HG03039 (cell line): ENCODE results near the gene FGD3.

Source experiments
- ATAC-seq: cut with Tn5 transposase; IDR thresholded peaks from one replicate; pipeline ENCODE4 v1.9.1; 2021; ENCODE audit warnings: mild to moderate bottlenecking, moderate library complexity; ENCODE audit not compliant: unreplicated experiment

FGD3 gene

DNA sequence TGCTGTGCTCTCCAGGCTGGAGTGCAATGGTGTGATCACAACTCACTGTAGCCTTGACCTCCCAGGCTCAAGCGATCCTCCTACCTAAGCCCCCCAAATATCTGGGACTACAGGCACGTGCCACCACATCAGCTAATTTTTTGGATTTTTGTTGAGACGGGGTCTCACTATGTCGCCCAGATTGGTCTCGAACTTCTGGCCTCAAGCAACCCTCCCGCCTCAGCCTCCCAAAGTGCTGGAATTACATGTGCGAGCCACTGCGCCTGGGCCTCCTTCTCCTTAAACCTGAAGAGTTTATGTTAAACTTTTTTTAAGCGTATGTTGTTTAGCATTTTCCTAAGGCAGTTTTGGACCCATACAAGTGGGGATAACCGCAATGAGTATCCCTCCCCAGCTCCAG is 80.4 kb downstream of the FGD3 start:
- no peak for ATAC-seq

DNA sequence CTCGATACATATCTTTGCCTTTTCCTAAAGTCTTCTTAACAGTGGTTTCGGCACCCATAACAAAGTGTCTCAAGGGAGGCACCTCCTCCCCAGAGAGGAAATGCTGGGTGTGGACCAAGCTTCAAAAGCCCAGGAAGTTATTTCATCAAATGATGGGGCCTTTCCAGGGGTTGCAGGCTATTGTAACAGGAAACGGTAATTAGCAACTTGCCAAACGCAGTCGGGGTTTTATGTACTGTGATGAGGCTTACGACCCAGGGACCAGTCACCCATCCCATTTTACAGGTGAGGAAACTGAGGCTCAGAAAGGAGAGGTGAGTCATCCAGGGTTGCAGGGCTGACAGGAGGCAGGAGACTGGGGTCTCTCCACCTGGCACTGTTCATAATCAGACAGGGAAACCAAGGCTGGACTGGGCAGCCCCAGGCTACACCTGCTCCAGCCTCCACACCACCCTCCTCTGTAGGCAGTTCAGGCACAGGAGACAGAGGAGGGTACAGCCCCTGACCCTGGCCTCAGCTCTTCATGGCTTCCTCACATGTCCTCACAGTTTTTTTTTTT is 81.2 kb downstream of the FGD3 start:
- no peak for ATAC-seq

DNA sequence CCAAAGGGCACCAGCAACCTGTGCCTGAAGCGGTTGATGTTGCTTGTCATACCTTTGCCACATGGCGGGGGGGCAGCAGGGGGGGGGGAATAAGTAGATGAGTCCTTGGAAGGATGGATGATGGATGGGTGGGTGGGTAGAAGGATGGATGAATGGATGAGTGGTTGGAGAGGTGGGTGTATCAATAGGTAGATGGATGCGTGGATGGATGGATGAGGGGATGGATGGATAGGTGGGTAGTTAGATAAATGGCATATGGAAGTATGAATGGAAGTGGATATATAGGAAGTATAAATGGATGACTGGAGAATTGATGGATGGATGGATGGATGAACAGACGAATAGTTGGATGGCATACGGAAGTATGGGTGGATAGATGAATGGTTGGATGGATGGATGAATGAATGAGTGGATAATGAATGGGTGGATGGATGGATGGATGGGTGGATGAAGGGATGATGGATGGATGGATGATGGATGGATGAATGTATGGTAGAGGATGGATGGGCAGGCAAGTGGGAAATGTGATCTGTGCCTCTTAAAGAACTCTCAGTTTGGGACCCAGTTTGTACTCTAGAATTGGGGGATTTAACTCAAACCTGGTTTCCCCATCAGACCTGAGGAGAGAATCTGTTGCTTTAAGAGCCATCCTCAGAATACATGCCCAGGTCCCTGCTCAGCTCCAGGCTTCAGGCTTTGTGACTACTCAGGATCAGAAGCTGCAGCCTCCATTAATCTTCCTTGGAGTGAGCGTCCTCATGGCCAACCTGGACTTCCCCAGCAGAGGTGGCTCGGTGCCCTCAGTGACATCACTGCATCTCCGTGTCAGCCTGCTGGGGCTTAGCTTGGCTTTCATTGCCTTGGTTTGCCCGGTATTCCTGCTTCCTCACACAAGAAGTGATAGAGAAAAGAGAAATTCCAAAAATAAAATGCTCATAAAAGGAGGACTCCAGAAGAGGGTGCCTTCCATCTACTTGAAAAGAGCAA is 83.6 kb downstream of the FGD3 start:
- no peak for ATAC-seq

DNA sequence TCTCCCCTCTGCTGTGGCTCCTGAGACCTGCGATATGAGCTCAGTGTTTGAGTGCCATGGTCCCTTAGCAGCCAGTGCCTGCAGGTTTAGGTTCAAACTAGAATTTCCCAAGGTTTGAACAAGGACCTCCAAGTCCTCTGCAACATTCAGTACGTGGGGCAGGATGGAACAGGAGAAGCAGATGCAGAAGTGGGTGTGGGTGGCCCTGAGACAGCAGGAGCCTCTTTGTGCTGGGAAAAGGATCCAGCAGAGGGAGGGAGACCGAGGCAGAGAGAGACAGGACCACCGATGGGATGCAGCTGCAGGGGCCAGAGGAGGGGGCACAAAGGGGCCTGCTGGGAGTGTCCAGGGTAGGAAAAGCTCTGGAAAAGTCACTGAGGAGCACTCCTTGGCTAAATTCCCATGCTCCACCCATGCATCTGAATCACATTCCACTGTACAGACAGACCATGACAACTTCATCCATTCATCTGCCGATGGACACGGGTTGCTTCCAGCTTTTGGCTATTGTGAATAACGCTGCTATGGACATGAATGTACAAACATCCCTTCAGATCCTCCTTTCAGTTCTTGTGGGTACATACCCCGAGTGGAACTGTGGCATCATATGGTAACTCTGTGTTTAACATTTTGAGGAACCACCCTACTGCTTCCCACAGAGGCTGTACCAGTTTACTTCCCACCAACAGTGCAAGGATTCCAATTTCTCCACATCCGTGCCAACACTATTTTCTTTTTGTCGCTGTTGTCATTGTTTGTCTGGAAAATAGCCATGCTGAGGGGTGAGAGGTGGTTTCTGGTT is 84.5 kb downstream of the FGD3 start:
- ATAC-seq, result no peak

DNA sequence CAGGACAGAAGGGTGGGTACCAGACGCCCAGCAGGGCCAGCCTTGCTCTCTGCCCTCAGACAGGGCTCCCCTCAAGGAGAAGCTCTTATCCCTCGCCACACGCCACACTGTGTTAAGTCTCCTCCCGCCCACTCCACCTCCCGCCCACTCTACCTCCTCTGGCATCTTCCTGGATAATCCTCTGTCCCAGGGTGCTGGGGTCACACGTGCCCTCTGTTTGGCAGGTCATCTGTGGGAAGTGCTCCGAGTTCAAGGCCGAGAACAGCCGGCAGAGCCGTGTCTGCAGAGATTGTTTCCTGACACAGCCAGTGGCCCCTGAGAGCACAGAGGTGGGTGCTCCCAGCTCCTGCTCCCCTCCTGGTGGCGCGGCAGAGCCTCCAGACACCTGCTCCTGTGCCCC is 85.2 kb downstream of the FGD3 start:
- ATAC-seq, result no peak

DNA sequence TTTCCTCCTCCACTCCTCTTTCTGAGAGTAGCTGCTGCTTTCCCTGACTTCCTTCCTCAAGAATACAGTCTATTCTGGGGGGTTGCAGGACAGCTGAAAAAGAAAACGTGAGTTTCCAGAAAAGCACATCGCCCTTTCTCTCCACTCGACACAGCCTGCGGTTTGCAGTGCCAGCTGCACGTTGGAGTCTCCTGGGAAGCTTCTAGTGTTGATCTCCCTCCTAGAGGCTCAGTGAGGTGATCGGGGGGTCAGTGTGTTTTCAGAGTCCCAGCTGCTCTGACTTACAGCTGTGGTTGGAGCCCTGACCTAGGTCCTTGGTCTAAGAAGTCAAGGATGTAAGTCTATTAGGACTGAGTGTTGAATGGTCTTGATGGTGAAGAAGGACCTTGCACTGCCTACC is 86.2 kb downstream of the FGD3 start:
- no peak for ATAC-seq

DNA sequence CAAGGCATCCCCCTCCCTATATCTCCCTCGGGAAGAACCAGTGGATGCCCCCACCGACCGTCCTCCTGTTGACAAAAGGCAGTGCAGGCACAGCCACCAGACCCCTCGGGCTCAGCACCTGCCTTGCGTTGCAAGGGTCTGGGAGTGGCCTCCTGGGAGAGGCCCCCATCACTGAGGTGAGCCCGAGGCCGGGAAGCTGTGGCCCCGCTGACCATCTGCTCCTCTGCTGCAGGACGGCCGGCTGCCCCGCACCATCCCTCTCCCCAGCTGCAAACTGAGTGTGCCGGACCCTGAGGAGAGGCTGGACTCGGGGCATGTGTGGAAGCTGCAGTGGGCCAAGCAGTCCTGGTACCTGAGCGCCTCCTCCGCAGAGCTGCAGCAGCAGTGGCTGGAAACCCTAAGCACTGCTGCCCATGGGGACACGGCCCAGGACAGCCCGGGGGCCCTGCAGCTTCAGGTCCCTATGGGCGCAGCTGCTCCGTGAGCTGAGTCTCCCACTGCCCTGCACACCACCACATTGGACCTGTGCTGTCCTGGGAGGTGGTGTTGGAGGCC is 87.9 kb downstream of the FGD3 start:
- ATAC-seq, result no peak

DNA sequence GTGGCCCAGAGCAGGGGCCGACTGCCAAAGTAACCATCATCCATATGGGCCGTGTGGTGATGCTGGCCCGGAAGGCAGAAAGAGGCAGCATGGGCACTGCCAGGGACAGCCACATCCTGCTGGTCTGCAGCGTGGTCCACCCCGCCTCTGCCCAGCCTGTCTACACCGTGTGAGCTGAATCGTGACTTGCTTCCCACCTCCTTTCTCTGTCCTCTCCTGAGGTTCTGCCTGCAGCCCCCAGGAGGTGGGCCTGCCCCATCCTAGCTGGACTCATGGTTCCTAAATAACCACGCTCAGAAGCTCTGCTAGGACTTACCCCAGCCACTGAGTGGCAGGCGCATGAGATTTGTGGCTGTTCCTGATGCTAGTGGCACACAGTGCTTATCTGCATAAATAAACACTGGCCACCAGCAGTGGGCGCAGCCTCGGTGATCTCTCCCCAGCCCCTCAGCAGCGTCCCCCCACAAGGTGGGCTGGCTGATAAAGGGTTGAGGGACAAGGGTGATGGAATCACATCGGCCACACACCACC is 88.6 kb downstream of the FGD3 start:
- no peak for ATAC-seq

DNA sequence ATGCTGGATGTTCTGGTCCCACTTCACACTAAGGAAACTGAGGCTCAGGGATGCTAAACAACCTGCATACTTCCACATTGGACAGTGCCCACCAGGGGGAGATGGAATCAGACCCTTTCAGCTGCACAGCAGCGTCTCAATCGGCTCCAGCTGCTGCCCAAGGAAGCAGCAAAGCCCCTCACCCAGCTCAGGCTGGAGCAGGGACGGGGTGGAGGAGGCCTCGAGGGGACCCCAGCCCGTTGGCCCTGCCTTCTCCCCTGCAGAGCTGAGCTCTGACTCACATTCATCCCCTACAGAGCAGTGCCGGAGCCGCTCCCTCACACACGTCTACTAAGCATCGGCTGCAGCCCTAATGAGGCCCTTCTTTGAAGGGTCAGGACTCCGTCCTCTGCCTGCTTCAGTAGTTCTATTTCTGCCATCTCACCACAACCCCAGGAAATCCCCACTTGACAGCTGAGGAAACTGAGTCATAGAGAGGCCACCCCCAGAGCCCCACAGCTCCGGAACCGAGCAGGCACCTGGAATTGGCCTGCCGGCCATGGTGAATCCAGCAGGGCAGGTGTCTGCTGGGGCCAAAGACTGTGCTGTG is 89.7 kb downstream of the FGD3 start:
- ATAC-seq, result no peak

DNA sequence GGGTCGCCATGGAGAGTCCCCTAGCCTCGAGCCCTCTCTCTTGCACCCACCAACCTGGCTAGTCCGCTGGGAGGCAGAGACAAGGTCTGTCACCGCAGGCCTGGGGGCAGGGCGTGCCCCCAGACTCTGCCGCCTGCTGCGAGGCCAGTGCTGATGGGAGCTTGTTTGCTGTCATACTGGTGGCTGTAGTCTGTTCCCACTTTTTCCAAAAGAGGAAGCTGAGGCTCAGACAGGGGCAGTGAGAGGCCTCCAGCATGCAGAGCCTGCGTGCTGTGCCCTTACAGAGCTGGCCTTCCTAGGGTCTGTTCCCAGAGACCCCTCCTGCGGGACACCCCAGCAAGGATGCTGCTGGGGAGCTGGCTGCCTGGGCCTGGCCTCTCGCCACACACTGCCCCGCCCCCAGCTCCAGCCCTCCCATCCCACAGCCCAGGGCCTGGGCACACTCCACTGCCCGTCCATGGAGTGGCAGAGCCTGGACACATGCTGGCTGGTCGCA is 90.2 kb downstream of the FGD3 start:
- no peak for ATAC-seq

DNA sequence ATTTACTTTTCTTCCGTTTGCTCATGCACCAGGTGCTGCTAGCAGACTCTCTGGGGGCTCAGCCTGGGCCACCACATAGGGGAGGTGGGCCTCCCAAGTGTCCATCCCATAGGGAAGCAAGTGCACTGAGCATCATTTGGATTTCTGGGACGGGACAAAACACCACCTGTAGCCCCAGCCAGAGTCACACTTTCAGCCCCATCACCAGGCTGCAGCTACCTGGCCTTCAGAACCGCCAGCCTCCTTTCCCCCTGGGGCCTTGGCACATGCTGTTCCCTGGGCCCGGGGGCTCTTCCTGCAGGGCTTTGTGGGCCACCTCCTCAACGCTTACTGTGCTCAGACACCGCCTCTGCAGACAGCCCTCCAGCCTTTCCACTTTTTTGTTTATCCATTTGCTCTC is 91.6 kb downstream of the FGD3 start:
- no peak for ATAC-seq

DNA sequence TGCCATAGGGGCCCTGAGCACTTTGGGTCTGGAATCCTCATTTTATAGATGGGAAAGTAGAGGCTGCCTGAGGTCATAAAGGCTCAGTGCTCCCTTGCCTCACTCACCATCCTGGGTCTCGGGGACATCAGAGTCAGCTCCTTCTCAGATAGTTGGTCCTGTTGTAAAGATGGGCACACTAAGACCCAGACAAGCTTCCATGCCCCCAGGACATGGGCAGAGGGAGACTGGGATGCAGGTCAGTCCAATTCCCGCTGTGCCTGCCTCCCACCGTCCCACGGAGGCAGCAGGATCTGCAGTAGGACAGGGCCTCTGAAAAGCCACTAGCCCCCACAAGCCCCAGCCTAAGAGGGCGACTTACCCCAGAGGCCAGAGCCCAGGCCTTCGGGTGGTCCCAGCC is 92.1 kb downstream of the FGD3 start:
- no peak for ATAC-seq

DNA sequence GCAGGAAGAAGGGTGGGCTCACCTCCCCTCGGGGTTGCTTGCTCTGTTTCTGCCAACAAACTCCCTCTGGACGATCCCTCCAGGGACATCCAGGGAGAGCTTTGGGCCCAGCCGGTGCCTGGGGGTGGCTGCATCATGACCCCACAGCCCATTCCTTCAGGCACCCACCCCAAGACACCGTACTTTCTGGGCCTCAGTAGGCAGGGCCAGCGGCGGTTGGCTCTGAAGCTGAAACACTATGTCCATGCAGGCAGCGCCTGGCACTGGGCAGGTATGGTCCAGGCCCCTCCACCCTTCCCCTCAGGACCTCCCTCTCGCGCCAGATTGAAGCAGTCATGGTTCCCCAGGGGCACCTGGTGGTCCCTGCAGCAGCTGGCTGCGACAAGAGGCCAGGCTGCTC is 92.7 kb downstream of the FGD3 start:
- no peak for ATAC-seq

DNA sequence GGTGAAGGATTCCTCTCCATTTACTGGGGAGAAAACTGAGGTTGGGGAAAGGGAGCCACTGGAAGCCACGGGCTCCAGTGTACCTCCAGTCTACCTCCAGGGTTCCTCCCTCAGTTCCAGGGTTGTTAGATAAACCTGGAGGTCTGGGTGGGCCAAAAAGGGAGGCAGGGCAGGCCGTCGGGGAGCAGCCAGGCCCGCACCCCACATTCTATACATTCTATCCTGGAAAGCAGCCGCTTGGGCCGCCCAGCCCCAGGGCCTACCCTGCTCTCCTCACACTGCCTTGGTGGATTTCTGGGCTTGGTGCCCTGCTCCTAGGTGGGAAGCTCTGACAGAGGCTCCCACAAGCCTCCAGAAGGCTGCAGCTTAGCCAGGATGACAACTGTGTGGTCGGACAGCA is 93.1 kb downstream of the FGD3 start:
- ATAC-seq, result no peak

DNA sequence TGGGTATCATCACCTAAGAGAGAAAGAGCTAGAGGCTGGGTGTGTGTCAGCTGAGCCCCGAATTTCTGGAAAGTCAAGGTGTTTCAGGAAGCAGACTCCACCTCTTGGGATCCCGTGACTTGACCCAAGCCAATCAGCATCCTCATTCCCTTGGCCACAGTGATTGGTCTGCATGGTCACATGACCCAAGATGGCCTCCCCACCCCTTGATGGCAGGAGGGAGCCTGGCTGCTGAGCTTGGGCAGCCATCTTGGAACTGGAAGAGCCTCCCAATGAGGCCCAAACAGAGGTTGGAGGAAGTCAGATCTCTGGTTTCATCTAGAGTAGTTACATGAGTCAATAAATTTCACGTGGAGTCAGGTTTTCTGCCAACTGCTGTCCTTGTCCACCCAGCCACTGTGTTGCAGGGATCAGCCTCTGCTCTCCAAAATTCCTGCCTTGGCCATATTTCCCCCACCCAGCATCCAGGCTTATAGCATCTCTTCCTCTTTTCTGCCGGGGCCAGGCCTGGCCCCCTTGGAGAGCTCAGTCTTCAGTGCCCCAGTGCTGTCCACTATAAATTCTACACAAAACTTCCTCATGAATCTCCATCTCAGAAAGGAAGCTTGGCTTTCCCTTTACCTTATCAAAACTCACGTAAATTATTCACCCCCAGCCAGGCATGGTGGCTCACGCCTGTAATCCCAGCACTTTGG is 93.9 kb downstream of the FGD3 start:
- no peak for ATAC-seq

DNA sequence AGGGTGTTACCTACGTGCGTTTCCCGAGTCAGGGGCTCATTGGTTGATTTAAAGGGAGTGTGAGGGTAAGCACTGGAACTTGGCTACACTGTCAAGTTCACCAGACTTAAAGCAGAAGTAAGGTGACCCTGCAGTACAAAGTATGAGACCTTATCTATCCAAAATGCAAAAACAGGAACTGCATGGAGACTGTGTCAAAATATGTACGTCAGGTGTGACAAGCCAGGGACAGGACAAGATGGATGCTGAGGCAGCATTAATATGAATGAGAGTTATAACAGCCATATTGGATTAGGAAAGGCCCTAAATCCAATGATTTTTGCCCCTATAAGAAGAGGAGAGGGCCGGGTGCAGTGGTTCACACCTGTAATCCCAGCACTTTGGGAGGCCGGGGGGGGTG is 95.8 kb downstream of the FGD3 start:
- ATAC-seq, result no peak

DNA sequence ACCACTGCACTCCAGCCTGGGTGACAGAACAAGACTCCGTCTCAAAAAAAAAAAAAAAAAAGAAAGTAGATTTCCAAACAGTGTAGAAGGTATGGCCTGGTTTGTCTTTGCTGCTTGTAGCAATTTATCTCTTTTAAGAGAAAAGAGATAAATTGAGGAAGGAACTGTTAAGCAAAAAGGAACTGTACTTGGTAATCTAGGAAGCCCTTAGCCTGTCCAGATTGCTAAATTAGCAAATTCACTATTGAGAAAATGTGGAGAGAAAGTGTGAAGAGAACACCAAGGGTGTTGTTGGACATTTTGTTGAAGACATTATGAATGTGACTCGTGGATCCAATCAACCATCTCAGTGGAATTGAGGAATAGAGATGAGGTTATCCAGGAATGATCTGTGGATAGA is 98.2 kb downstream of the FGD3 start:
- no peak for ATAC-seq

DNA sequence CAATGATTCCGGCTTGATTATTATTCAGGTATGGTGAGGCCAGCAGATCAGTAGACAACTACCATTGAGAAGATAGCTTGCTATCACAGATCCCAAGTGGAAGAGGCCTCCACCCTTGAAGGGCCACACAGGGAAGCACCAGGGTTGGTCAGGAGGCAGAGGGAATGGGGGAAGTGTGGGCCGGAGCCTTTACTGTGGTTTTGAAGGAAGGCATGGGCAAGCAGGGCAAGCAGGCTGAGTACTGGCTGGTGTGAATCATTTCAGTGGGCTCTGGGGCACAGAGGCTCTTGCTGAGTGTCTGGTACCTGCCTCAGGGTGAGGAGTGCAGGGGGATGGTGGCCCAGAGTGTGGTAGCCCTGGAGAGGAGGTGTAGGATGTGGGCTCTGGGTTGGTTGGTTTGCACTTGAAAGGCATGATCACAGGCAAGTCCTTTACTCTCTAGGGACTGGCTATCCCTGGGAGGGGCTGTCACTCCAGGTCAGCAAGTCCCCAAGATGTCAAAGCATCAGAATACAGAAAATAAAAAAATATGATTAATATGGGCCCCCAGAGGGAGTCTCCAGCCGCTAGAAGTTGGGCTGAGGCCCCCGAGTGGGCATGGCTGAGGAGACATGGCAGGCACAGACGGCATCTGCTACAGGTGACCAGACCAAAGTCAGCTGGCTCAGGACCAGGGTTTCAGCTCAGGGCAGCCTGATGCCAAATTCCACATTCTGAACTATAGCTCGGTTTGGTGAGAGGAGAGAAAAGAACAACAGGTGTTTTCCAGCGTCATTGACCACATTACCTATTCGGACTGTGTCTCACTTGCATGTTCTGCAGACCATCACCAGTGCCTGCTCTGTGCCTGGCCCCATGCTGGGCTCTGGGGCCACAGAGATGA is 101.5 kb downstream of the FGD3 start:
- ATAC-seq, result no peak

DNA sequence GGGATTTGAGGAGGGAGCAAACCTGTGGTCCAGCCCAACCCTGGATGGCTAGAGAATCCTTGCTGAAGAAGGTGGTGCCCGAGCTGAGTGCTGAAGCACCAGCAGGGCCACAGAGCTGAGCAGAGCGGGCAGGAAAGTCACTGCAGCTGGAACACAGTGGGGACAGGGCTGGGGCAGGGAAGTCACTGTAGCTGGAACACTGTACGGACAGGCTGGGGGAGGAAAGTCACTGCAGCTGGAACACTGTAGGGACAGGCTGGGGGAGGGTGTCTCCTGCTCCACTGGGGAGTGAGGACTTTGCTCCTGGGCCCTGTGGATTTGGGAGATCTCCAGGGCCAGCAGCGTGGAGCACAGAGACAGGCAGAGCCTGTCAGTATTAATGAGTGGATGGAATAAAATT is 102.2 kb downstream of the FGD3 start:
- no peak for ATAC-seq
